Prostate gland (tissue), 2 donors: ENCODE results near the gene LACC1.

Experiments used
- CTCF ChIP-seq, 4 experiments: fragments of 200-600 bp in 2 of 4; fragments of 450-650 bp in 2 of 4; sonication (generic) in 2 of 4; IDR thresholded peaks; 1 replicate in 3 of 4; 2 replicates in 1 of 4; pipeline ENCODE4 v1.5.1; 2016 to 2019; ENCODE audit warnings: antibody characterized with exemption in 4 of 4, mild to moderate bottlenecking in 2 of 4, moderate library complexity in 2 of 4
- POLR2A ChIP-seq: fragments of 450-650 bp; IDR thresholded peaks from one replicate; pipeline ENCODE4 v1.6.1; 2016; ENCODE audit warnings: antibody characterized with exemption, mild to moderate bottlenecking

- no peak for TF ChIP-seq POLR2A
- no peak for TF ChIP-seq CTCF (IDR thresholded peaks at IDR 0.05)
Observed at GRCh38 chr13:43933378-43933777, 53.7 kb downstream of the LACC1 start.
